Right kidney (tissue), 1 donor: ENCODE results near the gene PCCA.
"Not testable (repeated sequence)": the region's sequence is repeated elsewhere in the genome, so short reads cannot be mapped to it uniquely, and the experiment has no call there.

ENCODE experiments used
- DNase-seq: peaks from one replicate; pipeline ENCODE4 v3.0.0-alpha.2; 2016

Gene PCCA

DNA sequence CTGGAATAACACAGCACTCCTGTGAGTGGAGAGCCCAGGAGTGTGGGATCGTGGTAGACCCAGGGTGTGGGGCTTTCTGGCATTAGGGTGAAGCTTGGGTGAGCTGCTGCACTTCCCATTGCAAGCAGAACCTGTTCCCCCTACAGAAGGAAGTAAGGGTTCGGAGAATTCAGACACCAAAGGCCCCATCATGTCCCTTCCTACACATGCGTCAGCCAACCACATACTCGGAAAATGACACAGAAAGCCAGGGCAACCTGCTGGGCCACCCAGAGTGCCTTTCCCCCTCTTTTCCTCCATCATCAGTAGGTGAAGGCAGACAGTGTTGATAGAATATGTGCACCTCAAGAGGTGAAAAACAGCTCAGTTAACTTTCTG is 456.8 kb downstream of the PCCA start:
- no peak for DNase-seq

DNA sequence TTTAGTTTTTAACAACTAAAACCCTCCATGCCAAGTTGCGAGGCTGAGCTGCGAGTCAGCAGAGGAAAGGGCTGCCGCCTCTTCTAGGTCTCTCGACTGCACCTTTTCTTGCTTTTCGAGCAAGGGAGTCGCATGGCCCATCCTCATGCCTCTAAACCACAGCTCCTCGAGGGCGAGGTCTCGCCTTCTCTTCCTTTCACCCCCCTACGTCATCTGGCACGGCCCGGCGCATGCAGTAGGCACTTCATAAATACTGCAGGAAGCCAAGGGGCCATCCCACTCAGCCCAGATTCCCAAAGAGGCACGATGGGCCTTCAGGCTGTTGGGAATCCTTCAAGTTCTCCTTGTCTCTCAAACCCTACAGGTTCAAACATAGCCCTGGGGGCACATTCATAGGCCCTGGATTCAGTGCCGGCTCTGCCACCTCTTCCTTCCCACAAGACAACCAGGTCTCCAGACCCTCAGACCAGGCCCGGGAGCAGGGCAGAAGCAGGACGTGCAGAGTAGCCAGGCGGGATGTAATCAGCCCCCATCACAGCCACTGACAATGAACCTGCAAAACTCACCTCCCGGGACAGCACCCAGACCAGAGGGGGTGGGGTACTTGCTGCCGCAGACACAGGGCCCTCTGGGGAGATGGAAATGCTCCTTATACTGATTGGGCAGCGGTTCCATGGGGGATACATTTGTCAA is 458.0 kb downstream of the PCCA start:
- no peak for DNase-seq

DNA sequence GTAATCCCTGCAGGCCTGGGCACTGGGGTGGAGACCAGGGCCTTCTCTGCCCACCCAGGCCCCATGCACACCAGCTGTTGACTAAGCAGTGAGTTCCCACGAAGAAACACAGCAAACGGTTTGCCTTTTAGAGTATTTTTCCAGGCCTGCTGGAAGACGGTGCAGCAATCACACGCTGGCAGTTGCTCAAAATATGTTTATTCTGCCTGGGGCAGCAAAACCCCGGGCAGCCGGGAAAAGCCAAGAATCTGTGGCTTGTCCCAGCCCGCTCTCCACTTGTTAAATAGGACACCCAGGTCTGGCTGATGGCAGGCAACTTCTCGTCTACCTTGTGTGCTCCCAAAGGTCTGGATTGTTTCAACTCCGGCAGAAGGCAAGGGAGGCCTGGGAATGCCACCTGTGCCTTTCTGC is 458.9 kb downstream of the PCCA start:
- DNase-seq, result no peak

DNA sequence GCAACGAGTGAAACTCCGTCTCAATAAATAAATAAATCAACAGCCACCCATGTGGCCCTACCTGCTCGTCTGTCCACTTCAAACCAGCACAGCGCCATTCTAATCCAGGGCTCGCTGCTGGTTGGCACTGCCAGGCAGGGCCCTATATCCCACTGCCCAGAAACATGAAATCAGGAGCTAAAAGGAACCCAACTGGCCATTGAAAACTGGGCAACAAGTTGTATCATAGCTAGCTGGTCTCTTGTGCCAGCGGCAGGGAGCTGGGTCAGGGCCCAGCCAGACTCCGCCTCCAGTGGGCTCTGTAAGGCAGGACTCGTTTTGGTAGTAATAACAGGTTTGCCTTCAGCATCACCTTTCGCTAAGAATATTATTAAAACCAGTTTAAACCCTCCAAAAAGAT is 460.4 kb downstream of the PCCA start:
- DNase-seq, result no peak

DNA sequence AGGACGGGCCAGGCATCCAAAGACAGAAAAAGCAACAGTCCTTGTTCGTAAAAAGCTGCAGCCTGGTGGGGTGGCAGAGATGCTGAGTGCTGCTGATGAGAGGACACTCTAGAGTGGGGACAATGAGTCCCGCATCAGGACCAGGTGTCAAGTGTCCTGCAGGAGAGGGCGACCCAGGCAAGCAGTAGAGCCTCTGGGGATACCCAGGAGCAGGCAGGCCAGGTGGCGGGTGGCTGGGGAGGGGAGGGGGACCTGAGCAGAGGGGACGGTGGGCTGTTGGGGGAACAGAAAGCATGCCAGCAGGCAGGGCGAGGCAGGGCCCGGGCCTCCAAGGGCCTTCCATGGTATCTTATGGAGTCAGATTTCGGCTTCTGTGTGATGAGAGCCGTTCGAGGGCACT is 463.9 kb downstream of the PCCA start:
- no peak for DNase-seq

DNA sequence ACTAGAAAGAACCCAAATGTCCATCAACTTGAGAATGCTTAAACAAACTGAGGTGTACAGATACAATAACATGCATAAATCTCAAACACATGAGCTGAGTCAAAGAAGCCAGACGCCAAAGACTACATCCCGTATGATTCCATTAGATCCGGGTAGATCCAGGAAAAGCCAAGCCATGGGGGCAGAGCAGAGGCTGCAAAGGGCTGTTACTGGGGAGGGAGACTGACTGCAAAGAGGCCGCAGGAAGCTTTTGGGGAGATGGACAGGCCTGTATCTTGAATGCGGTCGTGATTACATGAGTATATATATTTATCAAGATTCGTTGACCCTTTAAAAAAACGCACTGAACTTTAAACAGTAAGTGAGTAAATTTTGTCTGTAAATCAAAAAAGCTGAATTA is 471.0 kb downstream of the PCCA start:
- no peak for DNase-seq

DNA sequence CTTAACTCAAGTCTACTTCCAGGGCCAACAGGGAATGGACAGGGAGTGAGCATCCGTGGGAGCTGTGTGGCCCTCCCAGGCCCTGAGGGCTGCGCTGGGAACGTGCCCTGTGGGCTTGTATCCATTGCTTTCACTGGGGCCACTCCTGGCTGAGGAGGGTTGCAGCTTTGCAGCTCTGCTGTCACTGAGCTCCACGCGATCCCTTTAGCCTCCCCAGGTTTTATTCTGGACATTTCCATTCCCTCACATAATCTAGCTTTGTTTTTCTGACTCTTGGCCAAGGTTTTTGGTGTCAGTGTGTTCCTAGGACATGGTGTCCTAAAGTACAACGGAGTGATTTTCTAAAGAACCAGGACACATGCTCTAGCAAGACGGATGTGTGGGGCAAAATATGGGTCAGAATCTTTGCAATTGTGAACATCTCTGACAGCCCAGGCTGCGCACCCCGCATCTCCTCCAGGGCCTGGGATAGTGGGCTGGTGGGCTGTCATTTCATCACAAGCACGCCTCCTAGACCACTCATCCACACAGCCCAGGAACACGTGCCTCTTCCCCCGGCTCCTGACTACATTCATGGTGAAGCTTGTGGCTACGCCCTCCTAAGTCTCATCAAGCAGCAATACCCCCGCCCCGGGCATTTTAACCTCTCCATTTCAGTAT is 471.7 kb downstream of the PCCA start:
- no peak for DNase-seq

DNA sequence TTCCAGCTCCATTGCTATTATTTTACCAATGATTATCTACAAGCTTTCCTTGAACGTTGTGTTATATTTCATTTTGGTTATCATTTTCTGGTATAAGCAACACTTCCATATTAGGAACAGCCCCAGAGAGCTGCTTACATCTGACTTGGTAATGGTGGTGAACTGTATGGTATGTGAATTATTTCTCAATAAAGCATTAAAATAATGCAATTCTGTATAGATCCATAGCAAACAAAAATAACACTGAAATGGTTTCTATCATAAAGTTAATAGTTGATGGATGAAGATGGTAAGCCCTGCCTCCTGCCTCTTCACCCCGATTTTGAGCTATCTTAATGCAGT is 472.2 kb downstream of the PCCA start:
- DNase-seq, result no peak

DNA sequence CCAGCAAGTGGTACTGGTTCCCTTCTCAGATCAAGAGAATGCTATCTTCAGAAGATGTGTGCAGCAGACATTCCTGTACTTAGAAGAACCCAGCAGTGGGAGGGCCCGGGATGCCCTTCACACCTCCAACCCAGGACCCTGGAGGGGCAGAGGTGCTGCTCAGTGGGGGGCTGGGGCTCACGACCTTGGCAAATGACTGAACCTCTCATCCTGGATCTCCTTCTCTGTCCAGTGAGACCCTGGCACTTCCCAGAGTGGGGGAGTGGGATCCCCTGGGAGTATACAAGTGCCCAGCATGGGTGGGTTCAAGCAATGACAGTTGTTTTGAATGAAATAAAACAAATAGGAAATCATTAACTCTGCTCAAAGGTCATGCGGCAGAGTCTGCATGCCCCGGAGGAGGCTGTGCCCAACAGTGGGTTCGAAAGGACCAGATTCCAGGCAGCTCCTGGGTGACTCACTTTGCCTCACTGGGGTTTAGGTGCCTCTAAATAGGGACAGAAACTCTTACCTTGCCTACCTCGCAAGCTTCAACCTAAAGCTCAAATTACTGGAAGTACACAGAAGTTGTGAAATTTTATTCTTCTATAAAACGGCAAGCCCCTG is 472.8 kb downstream of the PCCA start:
- no peak for DNase-seq

DNA sequence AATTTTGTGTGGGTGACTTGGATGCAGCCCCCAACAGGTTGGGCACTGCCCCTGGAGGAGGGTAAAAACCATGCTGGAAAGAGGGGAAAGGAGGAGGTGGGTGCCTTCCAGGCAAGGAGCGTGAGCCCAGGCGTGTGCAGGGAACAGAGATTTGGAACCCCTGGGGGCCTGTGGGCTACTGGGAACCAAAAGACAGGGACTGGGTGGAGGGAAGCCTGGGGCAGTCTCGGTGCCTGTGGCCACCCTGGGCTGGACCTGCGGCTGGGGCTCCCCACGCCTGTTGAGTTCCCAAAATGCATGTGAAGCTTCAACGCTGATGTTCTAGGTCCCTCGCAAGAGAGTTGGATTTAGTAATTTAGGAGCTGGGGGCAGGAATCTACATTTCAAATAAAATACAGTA is 474.9 kb downstream of the PCCA start:
- DNase-seq, result no peak

DNA sequence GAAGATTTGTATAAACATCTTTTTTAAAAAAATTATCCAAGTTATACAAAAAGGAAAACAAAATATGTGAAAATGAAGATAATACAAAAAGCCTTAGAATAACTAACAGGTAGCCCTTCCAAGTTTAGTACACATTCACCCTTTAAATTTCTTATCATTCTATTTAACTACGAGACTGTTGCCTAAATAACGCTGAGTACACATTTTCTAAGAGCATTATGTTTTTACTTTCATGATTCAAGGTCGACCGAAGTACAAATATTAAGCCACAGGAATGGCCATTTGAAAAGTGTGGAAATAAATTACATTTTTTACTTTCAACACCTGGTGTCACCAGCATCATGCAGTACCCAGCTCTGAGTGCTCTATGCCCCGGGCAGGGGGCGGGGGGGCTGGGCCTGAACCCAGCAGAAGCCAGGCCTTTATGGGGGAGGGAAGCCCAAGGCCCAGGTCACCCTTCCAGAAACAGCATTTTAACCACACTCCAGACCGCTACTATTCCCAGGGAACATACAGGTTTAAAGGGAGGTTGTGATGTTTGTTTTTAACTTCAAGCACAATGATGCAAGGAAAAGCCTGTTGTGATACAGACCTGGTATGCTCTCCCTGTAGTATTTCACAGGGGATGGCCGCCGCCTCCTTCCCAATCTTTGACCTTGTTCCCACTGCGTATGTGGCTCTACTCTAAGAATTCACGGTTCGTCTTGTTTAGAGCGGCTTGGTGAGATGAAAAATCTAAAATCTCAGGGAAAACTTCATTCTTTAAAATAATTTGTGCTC is 475.7 kb downstream of the PCCA start:
- no peak for DNase-seq

DNA sequence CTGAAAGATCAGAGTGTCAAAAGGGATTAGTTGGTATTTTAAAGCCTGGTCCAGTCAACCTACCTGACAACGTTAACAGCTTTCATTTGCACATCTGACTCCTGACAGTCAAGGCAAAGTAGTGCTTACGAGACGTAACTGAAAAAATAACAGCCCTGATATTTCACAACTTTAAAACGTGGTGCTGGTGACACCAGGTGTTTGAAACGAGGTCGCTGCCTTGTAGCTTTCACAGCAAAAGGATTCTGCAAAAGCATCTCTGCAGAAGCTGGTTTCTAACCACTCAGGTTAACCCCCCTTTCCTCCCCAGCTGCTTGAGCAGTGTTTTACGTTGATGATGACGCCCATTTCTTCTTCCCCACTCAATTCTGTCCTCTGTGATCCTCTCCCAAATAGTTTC is 476.4 kb downstream of the PCCA start:
- DNase-seq, result no peak

DNA sequence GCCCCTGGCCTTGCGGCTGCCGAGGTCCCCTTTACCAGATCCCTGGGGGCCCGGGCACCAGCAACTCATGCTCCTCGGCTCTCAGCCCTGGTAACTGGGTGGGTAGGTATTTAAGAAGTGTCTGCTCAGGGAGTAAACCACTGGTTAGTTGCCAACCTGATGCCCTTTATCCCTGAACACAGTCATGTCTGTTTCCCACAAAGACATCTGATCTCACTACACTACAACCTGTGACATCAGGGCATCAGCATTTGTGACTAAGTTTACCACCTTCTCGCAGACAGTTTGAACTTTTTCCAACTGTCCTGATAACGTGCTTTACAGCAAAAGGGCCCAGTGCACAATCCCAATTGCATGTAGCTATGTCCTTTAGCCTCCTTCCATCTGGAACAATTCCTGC is 477.6 kb downstream of the PCCA start:
- DNase-seq, result no peak

DNA sequence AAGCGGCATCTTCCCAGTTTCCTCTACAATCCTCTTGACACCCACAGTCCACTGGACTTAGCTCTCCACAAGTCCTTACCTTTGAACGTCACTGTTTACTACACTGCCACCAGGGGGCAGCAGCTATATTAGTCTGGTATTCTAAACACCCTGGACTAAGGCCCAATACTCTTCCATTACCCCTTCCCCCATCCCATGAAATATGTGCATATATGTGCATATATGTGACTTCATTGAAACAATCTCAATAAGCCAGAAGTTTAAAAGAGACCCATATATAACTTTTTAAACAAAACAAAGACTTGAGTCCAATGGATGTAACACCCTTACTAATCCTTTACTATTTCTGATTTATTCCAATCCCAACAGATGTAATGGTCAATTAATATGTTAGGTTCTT is 484.2 kb downstream of the PCCA start:
- DNase-seq, result no peak

DNA sequence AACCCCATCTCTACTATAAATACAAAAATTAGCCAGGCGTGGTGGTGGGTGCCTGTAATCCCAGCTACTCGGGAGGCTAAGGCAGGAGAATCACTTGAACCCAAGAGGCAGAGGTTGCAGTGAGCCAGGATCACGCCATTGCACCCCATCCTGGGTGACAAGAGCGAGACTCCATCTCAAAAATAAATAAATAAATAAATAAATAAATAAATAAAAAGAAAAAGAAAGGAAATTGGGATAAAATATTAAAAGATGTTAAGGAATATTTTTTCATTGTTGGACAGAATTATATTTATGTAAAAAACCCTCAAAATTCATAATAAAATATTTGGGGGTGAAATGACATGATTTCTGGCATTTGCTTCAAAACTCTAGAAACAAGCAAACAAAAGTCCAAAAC is 488.3 kb downstream of the PCCA start:
- DNase-seq, result not testable (repeated sequence)
